ENCODE measurements around the gene DSN1.

Gene DSN1

GRCh38 chr20:36709126-36709525, 64.4 kb downstream of the DSN1 start:
- no peak overlapping the region for H3K4me3 ChIP-seq (ENCODE audit: low read depth, low read length)
- no peak for TF ChIP-seq CTCF (IDR thresholded peaks at IDR 0.05; ENCODE audit: borderline replicate concordance, insufficient read depth, low read depth, low read length)

- no peak overlapping the region for H3K4me3 ChIP-seq (ENCODE audit: low read depth, low read length)
- no peak for TF ChIP-seq CTCF (IDR thresholded peaks at IDR 0.05; ENCODE audit: borderline replicate concordance, insufficient read depth, low read depth, low read length)
Measured at GRCh38 chr20:36703530-36703929, 70.0 kb downstream of the DSN1 start.
